ENCODE data around the gene GNGT1.

- no peak for TF ChIP-seq NFE2 (CRISPR knock-in tag; IDR thresholded peaks at IDR 0.05)
- TF ChIP-seq, protein P1, sequence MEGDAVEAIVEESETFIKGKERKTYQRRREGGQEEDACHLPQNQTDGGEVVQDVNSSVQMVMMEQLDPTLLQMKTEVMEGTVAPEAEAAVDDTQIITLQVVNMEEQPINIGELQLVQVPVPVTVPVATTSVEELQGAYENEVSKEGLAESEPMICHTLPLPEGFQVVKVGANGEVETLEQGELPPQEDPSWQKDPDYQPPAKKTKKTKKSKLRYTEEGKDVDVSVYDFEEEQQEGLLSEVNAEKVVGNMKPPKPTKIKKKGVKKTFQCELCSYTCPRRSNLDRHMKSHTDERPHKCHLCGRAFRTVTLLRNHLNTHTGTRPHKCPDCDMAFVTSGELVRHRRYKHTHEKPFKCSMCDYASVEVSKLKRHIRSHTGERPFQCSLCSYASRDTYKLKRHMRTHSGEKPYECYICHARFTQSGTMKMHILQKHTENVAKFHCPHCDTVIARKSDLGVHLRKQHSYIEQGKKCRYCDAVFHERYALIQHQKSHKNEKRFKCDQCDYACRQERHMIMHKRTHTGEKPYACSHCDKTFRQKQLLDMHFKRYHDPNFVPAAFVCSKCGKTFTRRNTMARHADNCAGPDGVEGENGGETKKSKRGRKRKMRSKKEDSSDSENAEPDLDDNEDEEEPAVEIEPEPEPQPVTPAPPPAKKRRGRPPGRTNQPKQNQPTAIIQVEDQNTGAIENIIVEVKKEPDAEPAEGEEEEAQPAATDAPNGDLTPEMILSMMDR (CRISPR knock-in tag; IDR thresholded peaks at IDR 0.05): no peak
- TF ChIP-seq HNF4A (CRISPR knock-in tag; IDR thresholded peaks at IDR 0.05): no peak
- TF ChIP-seq ZNF354B (CRISPR knock-in tag; IDR thresholded peaks at IDR 0.05): no peak
- no peak for TF ChIP-seq ZNF431 (CRISPR knock-in tag; IDR thresholded peaks at IDR 0.05; ENCODE audit: borderline replicate concordance, low read depth)
- no peak for TF ChIP-seq REST (IDR thresholded peaks at IDR 0.05; ENCODE audit: borderline replicate concordance in 1 of 2, low read depth in 1 of 2, low read length in 2 of 2)
Observed at GRCh38 chr7:93861325-93861949, 44.9 kb upstream of the GNGT1 start.

Measured in HepG2 (cell line).